ENCODE measurements around the gene MEGF11. TPM values are rescaled to one million over a fixed set of nuclear protein-coding genes. Genes with fewer than 3 reads are reported as not detected.

Gene MEGF11
- total RNA-seq, 1 experiment from 2014 or later, result 1.2 TPM

DNA sequence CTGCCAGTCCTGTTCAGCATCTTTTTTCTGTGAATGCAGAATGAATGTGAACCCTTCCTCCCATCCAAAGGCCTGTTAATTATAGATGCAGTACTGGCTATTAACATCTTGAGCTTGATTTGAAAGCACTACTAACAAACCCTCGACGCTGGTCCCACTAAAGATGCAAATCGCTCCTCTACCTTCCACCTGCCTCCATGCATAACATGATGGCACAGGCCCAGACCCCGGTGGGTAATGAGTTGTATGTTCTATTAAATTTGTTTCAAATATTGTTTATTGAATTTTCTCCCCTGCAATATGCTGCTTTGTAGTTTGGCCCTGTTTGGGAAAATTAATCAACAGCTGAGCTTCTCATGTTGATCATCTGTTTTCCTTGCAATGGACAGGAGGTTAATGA, 314.9 kb downstream of the MEGF11 start:
- no peaks in the 10 kb centered on the region for H4K20me1 ChIP-seq (ENCODE audit: control insufficient read depth, insufficient read depth, insufficient read length)
- no peaks in the 10 kb centered on the region for H3K9me3 Mint-ChIP-seq
- H2AK5ac ChIP-seq (ENCODE audit: insufficient read length, low read length), result no peak overlapping the region
- no peak overlapping the region for H3K4me3 Mint-ChIP-seq
- no peak overlapping the region for H4K8ac ChIP-seq (replicated peaks; ENCODE audit: insufficient read length, low read depth, low read length)
- H3K4me2 ChIP-seq (ENCODE audit: insufficient read depth, insufficient read length, low read length), result no peak overlapping the region
- no peak overlapping the region for H2BK20ac ChIP-seq (ENCODE audit: low read depth, low read length, poor library complexity, severe bottlenecking)
- no peak overlapping the region for H3K27ac ChIP-seq (ENCODE audit: insufficient read length, low read depth, low read length)
- no CpG with 5 or more reads among the region's 4 CpGs for WGBS (ENCODE audit: extremely low coverage, insufficient read length, low lambda C conversion rate)
- H3K18ac ChIP-seq (ENCODE audit: insufficient read length, low read depth, low read length), result no peak overlapping the region
- no peak overlapping the region for H4K5ac ChIP-seq (ENCODE audit: insufficient read length, low read depth, low read length)
- H3K4me1 ChIP-seq (ENCODE audit: insufficient read depth, low read length), result no peaks in the 10 kb centered on the region
- H3K27me3 Mint-ChIP-seq (ENCODE audit: low read depth), result peaks cover 1% of the 10 kb centered on the region
- no peak overlapping the region for H3K14ac ChIP-seq (ENCODE audit: insufficient read depth, low read length)
- H3K23me2 ChIP-seq (ENCODE audit: insufficient read length, low read depth, low read length, poor library complexity, severe bottlenecking), result no peaks in the 10 kb centered on the region
- peaks cover 0 to 7% of the 10 kb centered on the region in 2 experiments; a peak in 2 of 4 replicates for H3K4me1 Mint-ChIP-seq
- no peaks in the 10 kb centered on the region for H3K9me3 ChIP-seq (ENCODE audit: control insufficient read depth, low read depth, low read length)
- no peak overlapping the region for H3K23ac ChIP-seq (ENCODE audit: insufficient read length, low read depth, low read length)
- TF ChIP-seq, protein P1, sequence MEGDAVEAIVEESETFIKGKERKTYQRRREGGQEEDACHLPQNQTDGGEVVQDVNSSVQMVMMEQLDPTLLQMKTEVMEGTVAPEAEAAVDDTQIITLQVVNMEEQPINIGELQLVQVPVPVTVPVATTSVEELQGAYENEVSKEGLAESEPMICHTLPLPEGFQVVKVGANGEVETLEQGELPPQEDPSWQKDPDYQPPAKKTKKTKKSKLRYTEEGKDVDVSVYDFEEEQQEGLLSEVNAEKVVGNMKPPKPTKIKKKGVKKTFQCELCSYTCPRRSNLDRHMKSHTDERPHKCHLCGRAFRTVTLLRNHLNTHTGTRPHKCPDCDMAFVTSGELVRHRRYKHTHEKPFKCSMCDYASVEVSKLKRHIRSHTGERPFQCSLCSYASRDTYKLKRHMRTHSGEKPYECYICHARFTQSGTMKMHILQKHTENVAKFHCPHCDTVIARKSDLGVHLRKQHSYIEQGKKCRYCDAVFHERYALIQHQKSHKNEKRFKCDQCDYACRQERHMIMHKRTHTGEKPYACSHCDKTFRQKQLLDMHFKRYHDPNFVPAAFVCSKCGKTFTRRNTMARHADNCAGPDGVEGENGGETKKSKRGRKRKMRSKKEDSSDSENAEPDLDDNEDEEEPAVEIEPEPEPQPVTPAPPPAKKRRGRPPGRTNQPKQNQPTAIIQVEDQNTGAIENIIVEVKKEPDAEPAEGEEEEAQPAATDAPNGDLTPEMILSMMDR (conservative IDR thresholded peaks at IDR 0.05), result no peak
- H2AFZ ChIP-seq (ENCODE audit: low read length), result no peak overlapping the region
- no peak overlapping the region for H3K56ac ChIP-seq (ENCODE audit: insufficient read length, low read depth, low read length)
- H3K36me3 Mint-ChIP-seq (ENCODE audit: insufficient read depth in 1 of 3, low read depth in 3 of 3), result no peaks in the 10 kb centered on the region
- H3K9ac ChIP-seq (ENCODE audit: extremely low read depth, insufficient read length, low read length), result no peak overlapping the region
- no peak overlapping the region for H2BK5ac ChIP-seq (ENCODE audit: insufficient read length, low read length)
- no peak overlapping the region for H2BK120ac ChIP-seq (ENCODE audit: low read depth, low read length, poor library complexity, severe bottlenecking)
- H4K91ac ChIP-seq (ENCODE audit: insufficient read length, low read depth, low read length), result no peak overlapping the region
- H2BK15ac ChIP-seq (ENCODE audit: low read depth, low read length), result no peak overlapping the region
- no peaks in the 10 kb centered on the region for H3K27me3 ChIP-seq (ENCODE audit: insufficient read depth, low read length)
- H3T11ph ChIP-seq (ENCODE audit: low read length), result no peak overlapping the region
- H3K27ac Mint-ChIP-seq, result no peak overlapping the region
- H3K79me2 ChIP-seq (ENCODE audit: insufficient read depth, low read length), result no peaks in the 10 kb centered on the region
- no peak overlapping the region for H2BK12ac ChIP-seq (ENCODE audit: insufficient read length, low read depth, low read length)
- H3K79me1 ChIP-seq (ENCODE audit: insufficient read depth, low read depth, low read length, poor library complexity, severe bottlenecking), result no peaks in the 10 kb centered on the region
- H3K4ac ChIP-seq (ENCODE audit: low read depth, low read length), result no peak overlapping the region
- DNase-seq, result no peak
